ENCODE measurements around the gene TLL2.

The TLL2 gene

DNA sequence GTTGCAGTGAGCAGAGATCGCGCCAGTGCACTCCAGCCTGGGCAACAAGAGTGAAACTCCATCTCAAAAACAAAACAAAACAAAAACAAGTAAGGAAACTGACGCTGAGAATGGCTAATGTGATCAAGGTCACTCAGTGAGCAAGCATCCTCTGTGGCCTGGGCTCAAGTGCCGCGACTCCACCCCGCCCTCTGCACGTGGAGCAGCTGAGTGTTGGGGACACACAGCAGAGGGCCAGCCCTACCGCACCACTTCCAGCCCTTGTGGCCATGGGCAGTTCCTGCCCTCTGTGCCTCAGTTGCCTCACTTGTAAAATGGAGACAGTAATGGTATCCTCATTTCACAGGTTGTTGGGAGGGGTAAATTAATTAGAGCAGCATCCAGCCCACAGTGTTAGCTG, 134.0 kb downstream of the TLL2 start:
- no peak overlapping the region for H3K27ac ChIP-seq (ENCODE audit: low read length)
- H3K79me2 ChIP-seq (ENCODE audit: low read length), result no peaks in the 10 kb centered on the region
- H3K36me3 ChIP-seq (replicated peaks; ENCODE audit: insufficient read depth, low read length), result no peaks in the 10 kb centered on the region
- H3K4me1 ChIP-seq (ENCODE audit: low read length), result 0 out of 2 replicates have a peak, but pooled peaks cover under 1% of the 10 kb centered on the region
- no peaks in the 10 kb centered on the region for H3K27me3 ChIP-seq (replicated peaks; ENCODE audit: insufficient read depth, low read length)
- H2AFZ ChIP-seq (ENCODE audit: low read length), result no peak overlapping the region
- H3K9me2 ChIP-seq (replicated peaks; ENCODE audit: insufficient read depth, low read length), result no peaks in the 10 kb centered on the region
- H3K9me3 ChIP-seq (replicated peaks; ENCODE audit: insufficient read depth, low read length), result no peaks in the 10 kb centered on the region
- H3F3A ChIP-seq (ENCODE audit: insufficient read depth, low read length), result no peaks in the 10 kb centered on the region
- H4K20me1 ChIP-seq (ENCODE audit: insufficient read depth, low read length), result no peaks in the 10 kb centered on the region
- no peak overlapping the region for H3K4me3 ChIP-seq (ENCODE audit: low read length)
- no peak for DNase-seq
- TF ChIP-seq EZH2phosphoT487 (IDR thresholded peaks at IDR 0.05; ENCODE audit: low read length) (no peak), EZH2 (optimal IDR thresholded peaks at IDR 0.05; ENCODE audit: low read depth, low read length) (no peak)
- TF ChIP-seq, protein P1, sequence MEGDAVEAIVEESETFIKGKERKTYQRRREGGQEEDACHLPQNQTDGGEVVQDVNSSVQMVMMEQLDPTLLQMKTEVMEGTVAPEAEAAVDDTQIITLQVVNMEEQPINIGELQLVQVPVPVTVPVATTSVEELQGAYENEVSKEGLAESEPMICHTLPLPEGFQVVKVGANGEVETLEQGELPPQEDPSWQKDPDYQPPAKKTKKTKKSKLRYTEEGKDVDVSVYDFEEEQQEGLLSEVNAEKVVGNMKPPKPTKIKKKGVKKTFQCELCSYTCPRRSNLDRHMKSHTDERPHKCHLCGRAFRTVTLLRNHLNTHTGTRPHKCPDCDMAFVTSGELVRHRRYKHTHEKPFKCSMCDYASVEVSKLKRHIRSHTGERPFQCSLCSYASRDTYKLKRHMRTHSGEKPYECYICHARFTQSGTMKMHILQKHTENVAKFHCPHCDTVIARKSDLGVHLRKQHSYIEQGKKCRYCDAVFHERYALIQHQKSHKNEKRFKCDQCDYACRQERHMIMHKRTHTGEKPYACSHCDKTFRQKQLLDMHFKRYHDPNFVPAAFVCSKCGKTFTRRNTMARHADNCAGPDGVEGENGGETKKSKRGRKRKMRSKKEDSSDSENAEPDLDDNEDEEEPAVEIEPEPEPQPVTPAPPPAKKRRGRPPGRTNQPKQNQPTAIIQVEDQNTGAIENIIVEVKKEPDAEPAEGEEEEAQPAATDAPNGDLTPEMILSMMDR (IDR thresholded peaks at IDR 0.05; ENCODE audit: low read length), result no peak
- H3K4me2 ChIP-seq (ENCODE audit: low read depth, low read length), result no peak overlapping the region
- no peak overlapping the region for H3K9ac ChIP-seq (ENCODE audit: low read length)

DNA sequence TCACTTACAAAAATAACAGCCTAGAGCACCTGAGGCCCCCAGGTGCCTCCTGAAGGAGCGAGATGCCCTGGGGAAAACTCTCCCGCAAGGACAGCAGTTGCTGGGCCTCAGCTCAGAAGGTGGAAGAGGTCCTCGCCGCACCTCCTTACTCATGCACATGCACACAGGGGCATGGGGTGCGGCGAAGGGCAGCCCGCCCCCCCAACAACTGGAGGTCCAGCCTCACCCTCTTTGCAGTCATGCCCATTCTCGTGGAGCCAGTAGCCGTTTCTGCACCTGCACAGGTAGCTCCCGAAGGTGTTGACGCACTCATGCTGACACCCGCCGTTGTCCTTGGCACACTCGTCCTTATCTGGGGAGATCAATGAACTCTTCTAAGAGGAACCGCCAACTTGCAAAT, 135.0 kb downstream of the TLL2 start:
- H3K4me1 ChIP-seq (ENCODE audit: low read length), result 0 out of 2 replicates have a peak, but pooled peaks cover 5% of the 10 kb centered on the region
- no peak overlapping the region for H3K27ac ChIP-seq (ENCODE audit: low read length)
- TF ChIP-seq EZH2phosphoT487 (IDR thresholded peaks at IDR 0.05; ENCODE audit: low read length) (no peak), EZH2 (optimal IDR thresholded peaks at IDR 0.05; ENCODE audit: low read depth, low read length) (no peak)
- TF ChIP-seq, protein P1 (IDR thresholded peaks at IDR 0.05; ENCODE audit: low read length), result no peak
- no peaks in the 10 kb centered on the region for H4K20me1 ChIP-seq (ENCODE audit: insufficient read depth, low read length)
- H3K27me3 ChIP-seq (replicated peaks; ENCODE audit: insufficient read depth, low read length), result 0 out of 2 replicates have a peak, but pooled peaks cover 8% of the 10 kb centered on the region
- H3F3A ChIP-seq (ENCODE audit: insufficient read depth, low read length), result no peaks in the 10 kb centered on the region
- H3K9me2 ChIP-seq (replicated peaks; ENCODE audit: insufficient read depth, low read length), result no peaks in the 10 kb centered on the region
- no peaks in the 10 kb centered on the region for H3K9me3 ChIP-seq (replicated peaks; ENCODE audit: insufficient read depth, low read length)
- no peak overlapping the region for H2AFZ ChIP-seq (ENCODE audit: low read length)
- DNase-seq, result no peak
- H3K9ac ChIP-seq (ENCODE audit: low read length), result no peak overlapping the region
- no peaks in the 10 kb centered on the region for H3K36me3 ChIP-seq (replicated peaks; ENCODE audit: insufficient read depth, low read length)
- no peaks in the 10 kb centered on the region for H3K79me2 ChIP-seq (ENCODE audit: low read length)
- no peak overlapping the region for H3K4me3 ChIP-seq (ENCODE audit: low read length)
- H3K4me2 ChIP-seq (ENCODE audit: low read depth, low read length), result no peak overlapping the region

DNA sequence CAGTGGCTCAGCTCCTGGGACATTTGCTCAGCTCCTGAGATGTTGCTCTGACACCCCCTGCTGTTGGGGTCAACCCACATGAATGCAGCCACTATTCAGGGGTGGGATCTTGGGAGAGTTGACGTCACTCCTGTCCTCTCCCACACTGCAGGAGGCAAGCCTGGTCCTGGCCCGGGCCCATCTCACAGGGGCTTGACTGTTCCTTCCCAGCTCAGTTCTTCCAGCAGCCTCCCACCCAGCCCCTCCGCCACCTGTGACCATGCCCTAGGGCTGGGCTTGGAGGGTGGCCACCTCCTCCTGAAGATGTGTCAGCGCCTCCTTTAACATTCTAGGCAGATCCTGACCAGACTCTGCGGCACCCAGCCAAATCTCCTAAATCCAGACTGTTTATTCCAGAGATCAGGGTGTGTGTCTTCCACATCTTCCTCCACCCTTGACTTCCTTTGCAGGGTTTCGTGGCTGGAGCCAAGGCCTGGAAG, 135.9 kb downstream of the TLL2 start:
- no peak for TF ChIP-seq EZH2 (optimal IDR thresholded peaks at IDR 0.05; ENCODE audit: low read depth, low read length)
- TF ChIP-seq EZH2phosphoT487 (IDR thresholded peaks at IDR 0.05; ENCODE audit: low read length), result no peak
- TF ChIP-seq, protein P1 (IDR thresholded peaks at IDR 0.05; ENCODE audit: low read length), result no peak
- no peak for DNase-seq
- no peaks in the 10 kb centered on the region for H3K79me2 ChIP-seq (ENCODE audit: low read length)
- no peak overlapping the region for H3K4me3 ChIP-seq (ENCODE audit: low read length)
- no peak overlapping the region for H2AFZ ChIP-seq (ENCODE audit: low read length)
- H3K4me2 ChIP-seq (ENCODE audit: low read depth, low read length), result no peak overlapping the region
- H3F3A ChIP-seq (ENCODE audit: insufficient read depth, low read length), result no peaks in the 10 kb centered on the region
- no peaks in the 10 kb centered on the region for H3K9me2 ChIP-seq (replicated peaks; ENCODE audit: insufficient read depth, low read length)
- no peak overlapping the region for H3K9ac ChIP-seq (ENCODE audit: low read length)
- no peaks in the 10 kb centered on the region for H4K20me1 ChIP-seq (ENCODE audit: insufficient read depth, low read length)
- no peak overlapping the region for H3K27ac ChIP-seq (ENCODE audit: low read length)
- H3K27me3 ChIP-seq (replicated peaks; ENCODE audit: insufficient read depth, low read length), result 0 out of 2 replicates have a peak, but pooled peaks cover 11% of the 10 kb centered on the region
- H3K36me3 ChIP-seq (replicated peaks; ENCODE audit: insufficient read depth, low read length), result no peaks in the 10 kb centered on the region
- H3K4me1 ChIP-seq (ENCODE audit: low read length), result 0 out of 2 replicates have a peak, but pooled peaks cover 5% of the 10 kb centered on the region
- H3K9me3 ChIP-seq (replicated peaks; ENCODE audit: insufficient read depth, low read length), result no peaks in the 10 kb centered on the region
